Mammary epithelial cell (primary cell): ENCODE results near the gene WNT9B.

Experiments used
- EZH2 ChIP-seq: IDR thresholded peaks from 2 replicates; pipeline ENCODE4 v1.6.1; 2012; ENCODE audit warnings: low read length, inconsistent platforms, borderline replicate concordance
- TF ChIP-seq, protein P1 (sequence below), 2 donors: IDR thresholded peaks in 1 of 2; conservative IDR thresholded peaks in 1 of 2; 2 replicates each; pipeline ENCODE4 v1.5.1; 2011 to 2012; ENCODE audit warnings: inconsistent platforms in 2 of 2, low read length in 2 of 2, mild to moderate bottlenecking in 2 of 2, control low read depth in 1 of 2, low read depth in 1 of 2; ENCODE audit not compliant: insufficient read depth in 1 of 2; ENCODE audit errors: extremely low read depth in 1 of 2

DNA sequence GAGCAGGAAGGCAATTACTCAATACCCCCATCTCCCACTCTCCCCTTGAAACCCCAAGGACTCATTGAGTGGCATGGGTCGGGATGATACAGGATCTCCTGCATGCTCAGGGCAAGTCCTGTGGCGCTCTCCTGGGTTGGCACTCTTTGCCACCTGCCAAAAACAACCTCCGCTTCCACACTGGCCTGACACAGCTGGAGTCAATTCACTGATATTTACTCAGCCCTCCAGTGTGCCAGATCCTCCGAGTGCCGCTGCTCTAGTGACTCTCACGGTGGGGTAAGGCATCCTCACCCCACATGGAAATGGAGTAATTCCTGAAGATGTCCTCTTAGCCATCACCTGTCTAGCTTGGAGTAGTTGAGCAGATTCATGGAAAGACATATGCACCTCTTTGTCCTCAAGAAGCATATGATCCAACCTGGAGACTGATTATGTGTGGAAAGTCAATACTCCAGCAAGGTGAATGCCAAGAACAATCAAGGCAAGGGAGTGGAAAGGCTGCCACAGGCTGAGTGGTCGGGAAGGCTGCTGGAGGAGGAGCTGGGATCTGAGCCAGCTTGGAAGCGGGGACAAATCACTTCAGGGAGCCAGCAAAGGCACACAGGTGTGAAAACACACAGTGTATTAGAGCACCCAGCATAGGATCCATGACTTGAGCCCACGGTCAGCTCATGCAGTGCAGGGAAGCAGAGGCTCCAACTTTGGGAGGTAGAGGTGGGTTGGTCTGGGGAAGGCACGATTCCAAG lies 59.0 kb downstream of the WNT9B start:
- TF ChIP-seq, protein P1, sequence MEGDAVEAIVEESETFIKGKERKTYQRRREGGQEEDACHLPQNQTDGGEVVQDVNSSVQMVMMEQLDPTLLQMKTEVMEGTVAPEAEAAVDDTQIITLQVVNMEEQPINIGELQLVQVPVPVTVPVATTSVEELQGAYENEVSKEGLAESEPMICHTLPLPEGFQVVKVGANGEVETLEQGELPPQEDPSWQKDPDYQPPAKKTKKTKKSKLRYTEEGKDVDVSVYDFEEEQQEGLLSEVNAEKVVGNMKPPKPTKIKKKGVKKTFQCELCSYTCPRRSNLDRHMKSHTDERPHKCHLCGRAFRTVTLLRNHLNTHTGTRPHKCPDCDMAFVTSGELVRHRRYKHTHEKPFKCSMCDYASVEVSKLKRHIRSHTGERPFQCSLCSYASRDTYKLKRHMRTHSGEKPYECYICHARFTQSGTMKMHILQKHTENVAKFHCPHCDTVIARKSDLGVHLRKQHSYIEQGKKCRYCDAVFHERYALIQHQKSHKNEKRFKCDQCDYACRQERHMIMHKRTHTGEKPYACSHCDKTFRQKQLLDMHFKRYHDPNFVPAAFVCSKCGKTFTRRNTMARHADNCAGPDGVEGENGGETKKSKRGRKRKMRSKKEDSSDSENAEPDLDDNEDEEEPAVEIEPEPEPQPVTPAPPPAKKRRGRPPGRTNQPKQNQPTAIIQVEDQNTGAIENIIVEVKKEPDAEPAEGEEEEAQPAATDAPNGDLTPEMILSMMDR (conservative IDR thresholded peaks at IDR 0.05 in 1 of 2, IDR thresholded peaks at IDR 0.05 in 1 of 2; ENCODE audit: extremely low read depth in 1 of 2, insufficient read depth in 1 of 2, low read depth in 1 of 2, low read length in 2 of 2) = no peak
- no peak for TF ChIP-seq EZH2
